NCI-H1417 treated with DMSO at 0.1 percent for 48 hours (cell line): Measurements from ENCODE around the gene PIP4K2A.
A peak's percentile ranks its signal among the peaks of the same experiment; 100 is the strongest.

ENCODE experiments used
- DNase-seq: peaks from one replicate; lab custom pipeline; 2025; lab: John Stamatoyannopoulos, UW

The PIP4K2A gene

DNA sequence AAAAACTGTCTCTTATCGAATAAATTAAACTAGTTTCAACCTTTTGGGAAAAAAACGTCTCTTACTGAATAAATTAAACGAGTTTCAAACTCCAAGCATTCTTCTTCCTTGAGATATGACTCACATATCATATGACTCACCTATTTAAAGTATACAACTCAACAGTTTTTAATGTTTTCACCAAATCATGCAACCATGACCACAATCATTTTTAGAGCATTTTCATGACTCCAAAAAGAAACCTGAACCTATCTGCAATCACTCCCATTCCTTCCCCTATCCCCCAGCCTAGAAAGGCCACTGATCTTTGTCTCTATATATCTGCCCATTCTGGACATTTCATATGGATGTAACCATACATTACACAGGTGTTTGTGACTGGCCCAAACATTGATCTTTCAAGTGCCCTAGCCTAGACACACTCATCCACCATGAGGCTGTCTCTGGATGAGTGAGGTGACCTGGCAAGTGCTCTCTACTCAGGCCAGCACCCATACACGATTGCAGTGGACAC, 115.3 kb downstream of the PIP4K2A start:
- DNase-seq: no peak

DNA sequence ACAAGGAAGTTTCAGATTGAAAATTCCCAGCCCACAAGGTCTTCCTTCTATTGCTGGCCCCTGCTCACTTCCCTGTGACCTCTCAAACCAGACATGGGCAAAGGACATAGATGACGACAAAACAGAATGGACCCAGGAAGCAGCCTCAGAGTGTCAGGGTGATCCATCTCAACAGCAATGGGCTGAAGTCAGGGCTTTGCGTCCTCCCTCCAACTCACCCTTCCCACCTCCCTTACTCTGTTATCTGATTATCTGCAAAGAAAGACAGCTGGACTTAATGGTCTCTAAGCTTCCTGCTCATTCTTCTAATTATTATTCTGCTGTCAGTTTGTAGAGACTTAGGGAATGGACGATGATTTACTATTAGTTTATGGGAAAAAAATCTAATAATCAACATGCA, 115.9 kb downstream of the PIP4K2A start:
- DNase-seq: no peak

DNA sequence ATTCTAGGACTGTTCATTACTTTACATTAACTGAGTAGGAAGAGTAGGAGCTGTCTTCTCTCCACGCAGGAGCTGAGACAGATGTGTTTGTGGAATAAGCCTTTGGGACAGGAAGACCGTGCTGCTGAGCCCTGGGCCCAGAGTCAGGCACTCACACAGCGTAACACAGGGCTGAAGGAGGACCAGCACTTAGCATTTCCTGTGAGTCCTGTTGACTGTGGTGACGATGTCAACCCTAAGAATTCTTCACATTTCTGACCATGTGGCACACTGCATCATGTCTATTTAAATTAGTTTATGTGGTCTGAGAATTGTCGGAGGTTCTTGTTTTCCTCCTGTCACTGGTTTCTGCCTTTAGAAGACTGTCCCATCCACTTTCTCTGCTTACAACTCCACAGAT, 117.2 kb downstream of the PIP4K2A start:
- DNase-seq: no peak

DNA sequence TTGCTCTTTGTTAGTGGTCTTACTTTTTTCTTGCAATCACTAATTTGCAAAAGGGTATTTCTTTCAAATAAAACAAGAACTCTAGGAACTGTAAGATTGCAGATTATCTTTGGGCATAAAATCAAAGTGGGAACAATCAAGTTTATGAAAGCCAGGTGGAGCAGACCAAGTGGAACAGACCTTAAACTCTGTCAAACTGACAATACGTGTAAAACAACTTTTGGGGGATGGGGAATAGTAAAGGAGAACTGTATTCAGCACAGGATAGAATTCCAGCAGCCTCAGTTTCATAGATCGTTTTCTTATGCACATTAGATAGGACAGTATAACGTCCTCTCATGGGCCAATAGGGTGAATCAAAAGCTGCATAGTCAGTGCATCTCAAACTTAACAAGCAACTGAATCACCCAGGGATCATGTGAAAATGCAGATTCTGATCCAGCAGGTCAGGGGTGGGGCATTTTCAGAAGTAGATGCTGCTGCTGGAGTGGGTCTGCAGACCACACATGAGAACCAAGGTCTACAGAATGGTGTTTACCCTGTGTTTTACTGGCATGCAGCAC, 120.7 kb downstream of the PIP4K2A start:
- DNase-seq: no peak

DNA sequence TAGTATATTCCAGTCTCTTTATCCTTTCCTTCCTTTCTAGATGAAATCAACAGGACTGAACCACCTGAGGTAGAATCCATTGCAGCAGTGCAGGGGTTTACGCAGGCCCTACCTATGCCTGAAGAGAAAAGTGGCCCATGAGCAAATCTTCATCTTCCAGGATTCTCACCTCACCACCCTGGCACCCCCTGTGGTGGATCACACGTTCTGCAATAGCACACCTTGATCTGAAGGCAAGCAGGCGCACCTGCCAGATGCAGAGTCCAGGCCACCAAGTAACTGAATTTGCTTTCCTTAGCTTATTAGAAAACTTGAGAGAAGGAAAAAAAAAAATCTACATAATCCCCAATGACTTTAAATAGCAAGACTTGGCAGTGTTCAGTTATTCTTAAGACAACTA, 121.4 kb downstream of the PIP4K2A start:
- DNase-seq: no peak

DNA sequence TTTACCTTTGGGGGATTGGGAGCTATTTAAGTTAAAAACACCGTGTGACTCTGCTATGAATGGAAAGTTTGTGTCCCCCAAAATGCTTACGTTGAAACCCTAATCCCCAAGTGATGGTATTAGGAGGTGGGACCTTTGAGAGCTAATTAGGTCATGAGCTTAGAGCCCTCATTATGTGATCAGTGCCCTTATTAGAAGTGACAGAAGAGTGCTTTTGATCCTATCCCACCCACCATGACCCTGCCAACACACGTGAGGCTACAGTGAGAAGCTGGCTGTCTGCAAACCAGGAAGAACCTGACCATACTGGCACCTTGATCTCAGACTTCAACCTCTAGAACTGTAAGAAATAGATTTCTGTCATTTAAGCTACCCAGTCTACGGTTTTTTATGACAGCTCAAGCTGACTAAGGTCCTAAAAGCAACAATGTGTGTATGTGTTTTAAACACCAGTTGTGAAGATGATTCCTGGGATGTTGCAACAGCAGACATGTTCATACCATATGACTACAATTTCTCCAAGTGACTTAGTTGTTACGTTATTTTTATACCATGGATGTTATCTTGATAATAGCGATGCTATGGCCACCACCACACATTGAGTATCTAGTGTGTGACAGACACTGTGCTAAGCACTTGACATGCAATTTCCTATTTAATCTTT, 124.4 kb downstream of the PIP4K2A start:
- DNase-seq: no peak

DNA sequence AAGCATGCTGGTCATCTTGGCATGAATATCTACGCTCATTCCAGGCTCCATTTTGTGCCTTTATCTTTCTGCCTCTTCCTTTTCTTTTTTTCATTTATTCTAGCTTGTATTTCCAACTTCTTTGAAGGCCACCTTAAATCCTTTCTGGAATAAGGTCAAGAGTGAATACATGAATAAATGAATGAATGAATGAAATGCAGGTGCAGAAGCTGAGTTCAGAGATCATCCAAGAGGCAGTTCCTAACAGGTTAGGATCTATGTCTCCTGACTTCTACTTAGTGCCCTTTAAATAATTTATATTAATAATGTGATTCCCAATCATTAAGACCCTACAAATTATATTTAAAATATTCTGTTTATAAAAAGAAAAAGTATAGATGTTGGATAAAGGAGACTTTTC, 125.9 kb downstream of the PIP4K2A start:
- DNase-seq: no peak

DNA sequence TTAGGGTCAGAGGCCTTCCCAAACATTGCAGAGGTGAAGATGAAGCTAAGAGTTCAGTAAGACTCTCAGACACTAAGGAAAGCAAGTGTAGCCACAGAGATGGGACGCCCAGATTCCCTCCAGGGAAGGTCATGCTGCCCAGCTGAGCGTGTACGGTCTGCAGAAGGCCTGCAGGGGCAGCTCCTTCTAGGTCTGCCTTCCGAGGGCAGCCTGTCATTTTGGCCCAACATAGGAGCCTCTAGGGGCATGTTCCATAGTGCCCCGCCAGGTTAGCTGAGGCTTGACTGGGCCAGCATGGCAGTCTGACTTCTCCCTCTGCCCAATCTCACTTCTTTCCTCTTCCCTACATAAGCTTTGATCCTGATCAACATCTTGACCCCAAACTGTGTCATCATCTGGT, 130.7 kb downstream of the PIP4K2A start:
- DNase-seq: no peak

DNA sequence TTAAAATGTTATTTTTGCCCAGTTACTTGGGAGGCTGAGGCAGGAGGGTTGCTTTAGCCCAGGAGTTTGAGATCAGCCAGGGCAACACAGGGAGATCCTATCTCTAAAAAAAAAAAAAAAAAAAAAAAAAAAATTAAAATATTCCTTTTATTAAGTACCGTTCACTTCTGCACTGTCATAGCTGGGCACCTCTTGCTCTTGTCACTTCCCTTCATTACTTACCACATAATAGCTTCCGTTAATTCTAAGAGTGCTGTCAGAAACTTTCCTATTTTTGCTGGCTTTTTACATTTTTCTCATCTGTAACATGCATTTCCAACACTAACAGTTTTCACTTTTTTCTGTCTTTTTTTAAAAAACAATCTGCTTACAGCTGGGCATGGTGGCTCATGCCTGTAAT, 132.9 kb downstream of the PIP4K2A start:
- no peak for DNase-seq

DNA sequence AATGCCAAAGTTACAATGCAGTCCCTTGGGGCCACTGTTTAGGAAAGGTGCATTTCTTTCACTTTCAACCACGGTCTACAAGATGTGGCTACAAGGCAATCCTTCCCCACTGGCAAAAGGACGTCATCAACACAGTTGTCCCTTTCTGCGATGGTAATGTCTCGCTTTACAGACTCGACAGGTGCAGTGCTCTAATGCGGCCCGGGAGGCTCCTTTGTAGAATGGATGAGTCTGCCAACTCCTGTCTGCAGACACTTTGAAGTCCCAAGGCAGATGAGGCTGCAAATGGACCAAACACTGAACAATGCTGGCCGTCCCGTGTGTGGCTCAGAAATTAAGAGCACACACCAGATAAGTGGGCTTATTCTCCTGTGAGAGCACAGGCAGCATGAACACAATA, 133.7 kb downstream of the PIP4K2A start:
- no peak for DNase-seq

DNA sequence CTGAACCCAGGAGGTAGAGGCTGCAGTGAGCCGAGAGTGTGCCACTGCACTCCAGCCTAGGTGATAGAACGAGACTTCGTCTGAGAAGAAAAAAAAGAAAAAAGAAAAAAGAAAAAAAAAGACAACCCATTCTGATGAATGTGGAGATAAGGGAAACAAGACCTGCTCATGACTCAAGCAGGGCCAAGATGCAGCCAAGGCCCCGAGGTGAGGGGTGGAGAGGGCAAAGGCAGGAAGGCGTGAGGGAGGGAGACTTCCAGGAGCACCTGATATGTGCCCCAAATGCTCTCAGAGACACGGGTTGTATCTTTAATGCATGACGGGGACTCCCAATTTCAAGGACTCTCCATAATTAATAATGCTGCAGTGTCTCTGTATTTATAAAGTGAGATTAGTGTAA, 134.6 kb downstream of the PIP4K2A start:
- DNase-seq: no peak

DNA sequence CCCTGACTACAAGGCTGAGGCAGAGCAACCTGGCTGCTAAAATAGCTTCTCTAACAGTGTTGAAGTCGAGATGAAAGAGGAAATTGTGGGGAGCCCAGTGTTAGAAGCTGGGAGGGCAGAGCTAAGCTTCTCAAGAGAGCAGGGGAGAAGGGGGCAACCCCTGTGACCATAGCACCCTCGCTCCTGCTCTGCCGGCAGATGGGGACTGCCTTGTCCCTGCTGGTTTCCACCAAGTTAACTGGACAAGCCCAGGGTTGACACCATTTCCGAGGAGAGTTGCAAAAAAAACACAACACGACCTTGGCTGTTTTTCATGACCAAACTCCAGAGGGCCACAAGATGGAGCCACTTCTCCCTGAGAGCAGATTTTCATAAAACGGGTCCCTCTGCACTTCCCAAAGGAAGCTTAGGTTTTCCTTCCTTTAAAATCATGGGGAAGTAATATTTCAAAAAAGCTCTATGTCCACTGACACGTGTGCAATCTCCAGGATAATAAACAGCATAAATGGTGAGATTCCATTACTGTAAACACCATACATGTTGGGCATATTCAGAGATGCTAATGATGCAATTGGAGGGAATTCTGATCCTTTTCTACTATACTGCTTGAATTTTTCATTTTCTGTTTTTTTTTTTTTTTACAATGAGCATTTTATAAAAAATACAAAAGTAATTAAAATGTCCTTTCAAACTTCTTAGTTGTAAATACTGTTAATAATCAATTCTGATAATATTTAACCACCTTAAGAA, 140.4 kb downstream of the PIP4K2A start:
- DNase-seq: no peak

DNA sequence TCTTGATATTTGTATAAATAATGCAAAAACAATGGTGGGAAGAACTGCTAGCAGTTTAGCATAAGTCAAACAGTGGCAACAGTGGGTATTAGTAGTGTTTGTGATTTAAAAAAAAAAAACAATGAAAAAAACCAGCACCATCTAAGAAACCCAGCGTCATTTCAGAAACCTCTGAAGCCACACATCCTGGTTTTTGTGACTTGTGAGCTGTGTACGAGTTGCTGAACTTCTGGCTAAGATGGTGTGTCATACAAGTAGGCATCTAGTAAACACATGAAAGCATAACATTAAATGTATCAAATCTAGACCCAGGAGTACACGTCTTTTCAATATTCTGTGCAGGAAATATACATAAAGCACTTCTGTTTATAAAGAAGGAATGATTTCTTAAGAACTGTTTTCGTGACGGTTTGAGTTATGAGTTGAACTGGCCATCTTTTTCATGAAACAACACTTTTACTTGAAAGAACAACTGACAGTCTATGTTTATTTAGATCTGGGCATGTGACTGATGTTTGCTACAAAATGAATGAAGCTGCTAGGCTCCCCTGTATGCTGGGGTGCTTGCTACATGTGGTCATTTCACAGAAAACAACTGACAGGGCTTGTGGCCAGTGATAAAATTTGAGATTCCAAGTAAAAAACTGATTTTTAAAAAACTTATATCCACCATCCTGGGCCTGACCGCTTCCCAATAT, 143.5 kb downstream of the PIP4K2A start:
- DNase-seq: no peak

DNA sequence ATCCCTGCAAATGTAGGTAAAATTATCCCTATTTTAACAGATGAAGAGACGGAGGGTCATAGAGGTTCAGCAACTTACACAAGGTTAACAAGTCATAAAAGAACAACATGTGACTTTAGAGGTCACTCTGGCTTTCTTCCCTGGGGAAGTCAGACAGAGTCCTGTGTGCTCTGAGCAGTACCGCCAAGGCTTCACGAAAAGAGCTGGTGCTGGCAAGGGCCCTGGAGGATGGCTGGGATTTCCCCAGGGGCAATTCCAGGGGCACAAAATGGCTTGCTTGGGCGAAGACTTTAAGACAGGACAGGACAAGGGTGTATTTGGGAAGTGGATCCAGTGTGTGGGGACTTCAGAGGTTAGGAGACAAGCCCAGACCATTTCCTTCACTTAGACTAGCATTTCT, 144.1 kb downstream of the PIP4K2A start:
- no peak for DNase-seq

DNA sequence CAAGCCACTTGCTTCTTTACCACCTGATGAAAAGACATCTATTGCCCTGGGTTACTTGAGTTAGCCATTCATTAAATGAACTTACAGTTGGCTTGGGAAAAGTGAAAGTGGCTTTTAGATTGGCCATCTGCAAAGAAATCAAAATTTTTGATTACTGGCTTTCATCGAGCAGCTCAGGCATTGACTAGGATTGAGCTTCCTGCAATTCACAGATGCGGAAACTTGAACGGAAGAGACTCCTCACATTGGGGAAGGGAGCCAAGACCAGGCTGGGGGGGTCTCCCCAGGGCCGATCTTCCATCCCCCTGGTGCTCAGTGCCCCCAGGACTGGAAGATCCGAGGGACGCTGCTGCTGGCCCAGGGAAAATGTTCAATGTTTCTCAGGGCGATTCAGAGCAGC, 145.4 kb downstream of the PIP4K2A start:
- no peak for DNase-seq

DNA sequence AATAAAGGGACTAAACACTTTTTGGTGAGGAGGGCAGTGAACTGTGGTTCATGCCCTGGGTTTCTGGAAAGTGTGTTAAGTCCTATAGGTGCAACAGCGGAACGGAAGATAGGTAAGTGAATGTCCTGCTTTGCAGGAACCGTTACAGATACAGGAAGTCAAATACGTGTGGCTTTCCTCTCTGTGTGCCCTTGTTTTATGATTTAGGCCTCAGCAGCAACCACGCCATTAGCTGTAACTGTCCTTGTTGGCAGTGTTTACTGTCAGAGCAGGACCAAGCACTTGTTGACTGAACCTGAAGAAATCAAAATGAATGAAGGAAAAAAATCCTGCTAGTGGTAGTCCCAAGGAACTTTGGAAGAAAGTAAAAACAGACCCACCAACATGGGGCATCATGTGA, 150.3 kb downstream of the PIP4K2A start:
- no peak for DNase-seq

DNA sequence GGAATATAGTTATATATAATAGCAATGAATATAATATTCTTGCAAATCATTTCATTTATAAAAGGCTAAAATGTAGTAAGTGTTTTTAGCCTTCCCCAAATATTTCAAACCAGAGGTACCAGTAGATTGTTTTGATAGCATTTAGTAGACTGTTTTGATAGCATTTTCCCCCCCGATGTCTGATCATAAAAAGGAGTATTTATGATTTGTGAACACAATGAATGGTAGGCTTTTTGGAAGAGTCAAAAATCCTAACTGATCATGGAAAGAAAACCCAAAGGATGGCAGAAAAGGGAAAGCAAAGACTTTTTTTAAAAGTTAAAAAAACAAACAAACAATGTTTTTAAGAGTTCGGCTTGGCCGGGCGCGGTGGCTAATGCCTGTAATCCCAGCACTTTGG, 152.5 kb downstream of the PIP4K2A start:
- DNase-seq: no peak

DNA sequence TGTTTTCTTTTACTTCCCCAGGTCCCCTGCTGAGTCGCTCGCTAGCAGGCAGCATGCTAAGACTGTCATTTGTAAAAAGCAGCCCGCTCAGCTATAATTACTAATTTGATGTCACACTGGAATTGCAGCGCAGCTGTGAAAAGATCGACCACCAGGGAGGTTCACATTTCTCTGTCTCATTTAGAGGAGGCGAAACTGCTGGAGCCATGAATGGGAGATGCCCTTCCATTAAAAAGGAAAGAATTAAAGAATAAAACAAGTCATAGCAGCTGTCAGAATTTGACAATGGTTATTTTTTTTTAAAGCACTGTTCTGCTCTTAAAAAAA, 153.5 kb downstream of the PIP4K2A start:
- peak; percentile 20 for DNase-seq

DNA sequence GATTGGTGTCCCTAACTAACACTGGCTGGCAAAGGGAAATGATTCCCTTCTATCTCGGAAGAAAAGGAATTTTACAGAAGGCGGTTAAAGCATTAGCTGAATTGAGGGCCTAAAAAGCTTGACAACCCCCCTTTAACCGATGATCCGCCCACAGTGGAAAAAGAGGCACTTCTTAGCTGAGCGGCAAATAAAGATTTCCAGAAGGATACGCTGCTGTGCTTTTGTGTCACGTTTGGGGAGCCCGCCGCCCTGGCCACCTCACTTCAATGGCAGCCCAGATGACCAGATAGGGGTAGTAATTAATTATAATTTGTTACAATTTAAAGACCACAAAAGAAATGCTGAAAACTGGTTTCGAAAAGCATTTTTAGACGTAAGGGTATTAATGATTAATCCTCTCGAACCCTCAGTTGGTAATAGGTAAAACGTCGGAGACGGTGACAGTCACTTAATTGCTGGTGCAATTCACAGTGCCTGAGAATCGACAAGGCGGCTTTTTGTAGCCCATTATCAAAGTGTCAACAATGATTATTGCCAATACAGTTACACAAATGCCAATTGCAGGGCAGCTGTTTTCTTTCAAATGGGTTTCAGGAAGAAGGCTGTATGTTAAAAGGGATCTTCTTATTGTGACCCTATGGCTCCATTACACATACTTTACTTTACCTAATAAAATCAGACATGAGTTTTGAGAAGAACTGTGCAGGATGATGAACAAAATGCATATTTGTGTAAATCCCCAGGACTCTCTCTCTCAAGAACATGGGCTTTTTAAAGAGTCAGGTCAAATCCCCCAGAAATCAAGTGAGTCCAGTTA, 154.1 kb downstream of the PIP4K2A start:
- peak; percentile 22 for DNase-seq

DNA sequence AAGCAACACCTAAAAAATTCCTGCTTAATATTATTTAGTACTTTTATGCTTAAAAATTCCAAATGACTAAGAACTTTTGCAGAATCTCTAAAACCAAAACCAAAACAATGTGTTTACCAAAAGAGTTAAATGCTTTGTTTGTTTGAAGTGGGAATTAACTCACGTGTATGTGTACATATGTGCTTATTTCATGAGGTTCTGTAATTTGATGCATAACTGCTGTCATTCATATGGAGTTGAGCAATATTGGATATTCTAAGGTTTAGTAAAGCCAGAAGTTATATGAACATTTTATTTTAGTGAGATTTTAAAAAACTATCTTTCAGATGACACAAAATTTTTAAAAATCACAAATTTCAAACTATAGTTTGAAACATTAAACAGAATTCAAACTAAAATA, 157.1 kb downstream of the PIP4K2A start:
- DNase-seq: no peak

DNA sequence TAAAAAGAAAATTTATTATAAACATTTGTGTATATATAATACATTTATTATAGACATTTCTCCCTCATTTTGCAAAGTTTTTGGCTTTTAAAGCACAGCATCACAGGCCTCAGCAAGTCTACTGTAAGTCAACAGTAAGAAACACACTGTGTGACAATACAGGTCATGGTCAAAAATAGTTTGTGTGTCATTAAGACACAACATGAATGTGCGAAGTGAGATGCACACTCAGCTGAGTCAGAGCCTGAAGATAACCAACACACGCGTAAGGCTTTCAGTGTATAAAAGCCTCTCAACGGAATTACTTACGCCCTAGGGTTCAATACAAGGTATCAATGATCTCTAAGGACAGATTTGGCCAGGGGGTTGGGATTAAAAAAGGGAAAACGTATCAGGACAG, 157.6 kb downstream of the PIP4K2A start:
- no peak for DNase-seq
